Upper lobe of left lung (tissue), 6 donors: ENCODE data around the gene FAM163A. TPM values are rescaled to one million over a fixed set of nuclear protein-coding genes. Genes with fewer than 3 reads are reported as not detected.

Experiments used
- ATAC-seq, 2 donors: fragments of 200-7000 bp; cut with Tn5 transposase; one replicate each; pipeline ENCODE4 v1.9.1; 2022; ENCODE audit warnings: mild to moderate bottlenecking in 2 of 2, moderate library complexity in 2 of 2; ENCODE audit not compliant: low FRiP score in 2 of 2
- DNase-seq, 2 donors: peaks; one replicate each; pipeline ENCODE4 v3.0.0-alpha.2; 2019 to 2020
- H3K27ac ChIP-seq, 4 donors: fragments of 200-600 bp; sonication (generic); one replicate each; pipeline ENCODE4 v1.5.1; 2016 to 2019
- H3K27me3 ChIP-seq, 4 donors: fragments of 200-600 bp; sonication (generic); one replicate each; pipeline ENCODE4 v1.5.1; 2017 to 2019
- H3K36me3 ChIP-seq, 4 donors: fragments of 200-600 bp; sonication (generic); one replicate each; pipeline ENCODE4 v1.5.1; 2016 to 2019
- H3K4me1 ChIP-seq, 4 donors: fragments of 200-600 bp; sonication (generic); one replicate each; pipeline ENCODE4 v1.5.1; 2018 to 2019
- H3K4me3 ChIP-seq, 4 donors: fragments of 200-600 bp; sonication (generic); one replicate each; pipeline ENCODE4 v1.5.1; 2017 to 2019; ENCODE audit warnings: mild to moderate bottlenecking in 2 of 4, moderate library complexity in 1 of 4
- H3K9me3 ChIP-seq, 4 donors: fragments of 200-600 bp; sonication (generic); one replicate each; pipeline ENCODE4 v1.5.1; 2018 to 2019
- EP300 ChIP-seq, 4 donors: sonication (generic); formaldehyde crosslinking; IDR thresholded peaks; one replicate each; pipeline ENCODE4 v1.5.1; 2017; ENCODE audit warnings: antibody characterized with exemption in 4 of 4, control low read depth in 2 of 4
- POLR2A ChIP-seq, 4 donors: fragments of 450-650 bp; IDR thresholded peaks; one replicate each; pipeline ENCODE4 v1.5.1; 2016 to 2017; ENCODE audit warnings: antibody characterized with exemption in 4 of 4, mild to moderate bottlenecking in 2 of 4
- POLR2AphosphoS5 ChIP-seq, 2 donors: sonication (generic); formaldehyde crosslinking; IDR thresholded peaks; one replicate each; pipeline ENCODE4 v1.5.1; 2017; ENCODE audit warnings: antibody characterized with exemption in 2 of 2
- WGBS, 2 donors: methylation state at CpG; one replicate each; pipeline ENCODE4 v1.1.5; 2017 to 2018; 5-methylcytosine and 5-hydroxymethylcytosine counted together
- total RNA-seq, 6 donors: library from RNA; depleted of rRNA in 4 of 6; stranded (reverse); fragments of >200 nt in 4 of 6; gene quantifications; one replicate each; pipeline versions ENCODE4 v1.1.0 to v1.2.1, GENCODE V29; 2016 to 2021
- TF ChIP-seq, protein P1 (sequence below), 6 experiments: fragments of 450-650 bp in 4 of 6; fragments of 200-600 bp in 2 of 6; sonication (generic) in 2 of 6; IDR thresholded peaks; one replicate each; pipeline ENCODE4 v1.5.1; 2016 to 2019; ENCODE audit warnings: antibody characterized with exemption in 6 of 6
- donor health status: DM: no; HTN: no; CAD: no; lungs with moderate emphysema.
- donor health status: DM: no; HTN: yes; CAD: no; lungs with severe emphysema.

FAM163A gene
- total RNA-seq, 6 donors from 2014 or later: 0.10 TPM; not detected in 5

DNA sequence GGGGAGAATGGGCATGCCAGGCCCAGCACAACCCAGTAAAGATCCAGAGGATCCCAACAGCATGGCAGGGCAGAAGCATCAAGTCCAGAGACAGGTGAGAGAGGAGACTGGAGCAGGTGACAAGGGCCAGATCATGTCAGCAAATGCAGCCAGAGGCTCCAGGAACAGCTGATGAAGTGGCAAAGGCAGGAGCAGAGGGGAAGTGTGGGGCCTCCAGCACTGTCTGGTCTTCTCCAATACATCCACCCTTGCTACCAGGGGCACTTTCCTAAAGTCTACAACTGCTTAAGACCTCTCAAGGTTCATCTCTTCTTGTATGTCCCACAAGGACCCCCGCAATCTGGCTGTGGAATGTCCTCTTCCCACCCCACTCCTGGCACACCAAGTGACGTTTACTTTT is 17.4 kb downstream of the FAM163A start:
- no peak for ATAC-seq
- H3K4me1 ChIP-seq: no peaks in the 10 kb centered on the region
- H3K4me3 ChIP-seq: no peak overlapping the region
- no peaks in the 10 kb centered on the region for H3K9me3 ChIP-seq
- WGBS, 2 donors: 71 to 78% methylated on average over 2 of the region's 2 CpGs
- TF ChIP-seq EP300 (IDR thresholded peaks at IDR 0.05) (no peak), POLR2AphosphoS5 (IDR thresholded peaks at IDR 0.05) (no peak), POLR2A (IDR thresholded peaks at IDR 0.05) (no peak)
- no peak for DNase-seq
- no peaks in the 10 kb centered on the region for H3K27me3 ChIP-seq
- no peak overlapping the region for H3K27ac ChIP-seq
- H3K36me3 ChIP-seq: no peaks in the 10 kb centered on the region

DNA sequence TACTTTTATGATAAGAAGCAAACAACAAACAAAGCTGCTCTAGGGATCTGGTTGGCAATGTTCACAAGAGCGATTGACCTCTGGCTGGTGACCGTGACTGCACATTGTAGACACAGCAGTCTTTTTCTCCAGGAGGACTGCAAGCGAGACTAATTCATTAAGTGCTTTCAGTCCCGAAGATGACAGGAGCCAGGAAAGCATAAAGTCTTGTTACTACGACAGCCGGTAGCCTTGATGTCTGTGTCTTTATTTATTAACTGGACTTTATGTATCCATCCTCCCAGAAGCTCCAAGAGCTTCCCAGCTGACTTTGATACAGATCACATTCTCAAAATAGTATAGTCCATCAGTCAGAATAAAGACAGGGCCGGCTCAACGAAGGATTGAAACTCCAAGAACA is 18.2 kb downstream of the FAM163A start:
- ATAC-seq (no peak), DNase-seq (no peak)
- Histone ChIP-seq H3K27me3 (no peaks in the 10 kb centered on the region), H3K9me3 (no peaks in the 10 kb centered on the region), H3K4me1 (no peaks in the 10 kb centered on the region), H3K36me3 (no peaks in the 10 kb centered on the region), H3K27ac (no peak overlapping the region), H3K4me3 (no peak overlapping the region)
- no peak for TF ChIP-seq POLR2A (IDR thresholded peaks at IDR 0.05)
- TF ChIP-seq, protein P1, sequence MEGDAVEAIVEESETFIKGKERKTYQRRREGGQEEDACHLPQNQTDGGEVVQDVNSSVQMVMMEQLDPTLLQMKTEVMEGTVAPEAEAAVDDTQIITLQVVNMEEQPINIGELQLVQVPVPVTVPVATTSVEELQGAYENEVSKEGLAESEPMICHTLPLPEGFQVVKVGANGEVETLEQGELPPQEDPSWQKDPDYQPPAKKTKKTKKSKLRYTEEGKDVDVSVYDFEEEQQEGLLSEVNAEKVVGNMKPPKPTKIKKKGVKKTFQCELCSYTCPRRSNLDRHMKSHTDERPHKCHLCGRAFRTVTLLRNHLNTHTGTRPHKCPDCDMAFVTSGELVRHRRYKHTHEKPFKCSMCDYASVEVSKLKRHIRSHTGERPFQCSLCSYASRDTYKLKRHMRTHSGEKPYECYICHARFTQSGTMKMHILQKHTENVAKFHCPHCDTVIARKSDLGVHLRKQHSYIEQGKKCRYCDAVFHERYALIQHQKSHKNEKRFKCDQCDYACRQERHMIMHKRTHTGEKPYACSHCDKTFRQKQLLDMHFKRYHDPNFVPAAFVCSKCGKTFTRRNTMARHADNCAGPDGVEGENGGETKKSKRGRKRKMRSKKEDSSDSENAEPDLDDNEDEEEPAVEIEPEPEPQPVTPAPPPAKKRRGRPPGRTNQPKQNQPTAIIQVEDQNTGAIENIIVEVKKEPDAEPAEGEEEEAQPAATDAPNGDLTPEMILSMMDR (IDR thresholded peaks at IDR 0.05): no peak
- no peak for TF ChIP-seq POLR2AphosphoS5 (IDR thresholded peaks at IDR 0.05)
- no peak for TF ChIP-seq EP300 (IDR thresholded peaks at IDR 0.05)
- 46 to 54% methylated on average over 8 of the region's 8 CpGs for WGBS, 2 donors

DNA sequence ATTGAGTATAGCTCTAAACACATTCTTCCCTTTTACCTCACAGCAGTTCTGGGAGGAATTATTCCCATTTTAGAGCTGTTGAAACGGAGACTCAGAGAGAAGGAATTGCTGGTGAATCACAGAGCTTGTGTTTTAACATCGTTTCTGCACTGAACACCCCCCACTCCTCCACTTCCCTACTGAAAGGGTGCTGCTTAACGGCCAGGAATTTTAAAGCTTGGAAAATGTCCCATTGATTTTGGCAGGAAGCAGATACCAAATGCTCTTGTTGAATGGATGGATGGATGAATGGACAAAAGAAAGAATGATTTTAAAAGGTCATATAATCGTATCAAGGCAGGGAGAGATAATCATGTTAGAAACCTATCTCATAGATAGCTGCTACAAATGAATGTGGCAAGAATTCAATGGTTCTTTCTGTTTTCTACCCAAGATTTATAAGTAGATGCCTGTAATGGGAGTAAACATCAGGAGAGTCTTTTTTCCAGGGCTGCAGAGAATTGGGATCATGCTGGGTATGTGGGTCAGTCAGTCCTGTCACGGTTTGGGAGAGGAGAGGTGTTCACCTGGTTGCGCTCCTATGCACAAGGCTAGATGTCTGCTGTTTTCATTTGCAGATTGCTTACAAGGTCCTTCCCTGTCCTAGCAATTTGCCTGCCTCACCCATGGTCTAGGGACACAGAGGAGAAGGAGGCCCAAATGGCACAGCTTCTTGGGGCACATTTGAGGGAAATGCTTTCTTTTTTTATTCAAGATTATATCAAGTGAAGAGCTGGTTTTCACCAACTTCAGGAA is 19.0 kb downstream of the FAM163A start:
- no peak for ATAC-seq
- WGBS, 2 donors: 65 to 67% methylated on average over 6 of the region's 6 CpGs
- Histone ChIP-seq H3K4me3 (no peak overlapping the region), H3K9me3 (no peaks in the 10 kb centered on the region), H3K4me1 (no peaks in the 10 kb centered on the region), H3K36me3 (no peaks in the 10 kb centered on the region), H3K27me3 (no peaks in the 10 kb centered on the region), H3K27ac (no peak overlapping the region)
- no peak for TF ChIP-seq EP300 (IDR thresholded peaks at IDR 0.05)
- TF ChIP-seq POLR2AphosphoS5 (IDR thresholded peaks at IDR 0.05): no peak
- no peak for TF ChIP-seq POLR2A (IDR thresholded peaks at IDR 0.05)
- TF ChIP-seq, protein P1 (IDR thresholded peaks at IDR 0.05): no peak
- DNase-seq: no peak

DNA sequence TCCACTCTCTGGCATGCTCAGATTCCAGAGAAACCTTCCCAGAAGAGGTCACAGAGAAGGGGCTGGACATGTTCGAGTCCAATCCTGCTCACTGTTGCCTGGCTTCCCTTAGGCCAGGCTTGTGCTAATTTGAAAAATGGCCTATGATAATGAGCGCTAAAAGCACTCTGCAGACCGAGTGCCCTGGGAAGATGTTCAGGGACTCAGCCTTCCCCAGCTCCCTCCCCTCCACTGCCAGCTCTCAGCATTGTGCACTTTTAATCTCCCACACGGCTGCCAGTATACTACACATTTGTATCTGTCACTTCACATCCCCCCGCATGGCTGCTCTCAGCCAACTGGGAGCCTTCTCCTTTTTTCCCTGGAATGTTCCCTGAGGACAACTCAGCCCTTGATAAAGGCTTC is 24.1 kb downstream of the FAM163A start:
- Histone ChIP-seq H3K27ac (no peak overlapping the region), H3K27me3 (no peaks in the 10 kb centered on the region), H3K4me3 (no peak overlapping the region), H3K36me3 (no peaks in the 10 kb centered on the region), H3K9me3 (no peaks in the 10 kb centered on the region), H3K4me1 (no peaks in the 10 kb centered on the region)
- 72 to 75% methylated on average over 5 of the region's 5 CpGs for WGBS, 2 donors
- TF ChIP-seq EP300 (IDR thresholded peaks at IDR 0.05) (no peak), POLR2AphosphoS5 (IDR thresholded peaks at IDR 0.05) (no peak), POLR2A (IDR thresholded peaks at IDR 0.05) (no peak)
- TF ChIP-seq, protein P1 (IDR thresholded peaks at IDR 0.05): no peak
- ATAC-seq (no peak), DNase-seq (no peak)

DNA sequence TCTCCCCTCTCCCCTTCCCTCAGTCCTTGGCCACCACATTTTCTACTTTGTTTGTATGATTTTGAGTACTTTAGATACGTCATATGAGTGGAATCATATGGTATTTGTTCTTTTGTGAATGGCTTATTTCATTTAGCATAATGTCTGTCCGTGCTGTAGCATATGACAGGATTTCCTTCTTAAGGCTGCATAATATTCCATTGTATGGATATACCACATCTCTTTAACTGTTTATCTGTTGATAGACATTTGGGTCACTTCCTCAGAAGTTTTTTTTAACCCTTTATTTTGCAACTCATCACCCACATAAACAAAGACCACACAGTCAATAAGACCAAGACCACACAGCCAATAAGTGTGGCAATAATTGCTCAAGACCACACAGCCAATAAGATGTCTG is 24.9 kb downstream of the FAM163A start:
- TF ChIP-seq POLR2A (IDR thresholded peaks at IDR 0.05): no peak
- no peak for TF ChIP-seq POLR2AphosphoS5 (IDR thresholded peaks at IDR 0.05)
- no peak for TF ChIP-seq EP300 (IDR thresholded peaks at IDR 0.05)
- TF ChIP-seq, protein P1 (IDR thresholded peaks at IDR 0.05): no peak
- Histone ChIP-seq H3K4me3 (no peak overlapping the region), H3K36me3 (no peaks in the 10 kb centered on the region), H3K27ac (no peak overlapping the region), H3K9me3 (no peaks in the 10 kb centered on the region), H3K27me3 (no peaks in the 10 kb centered on the region), H3K4me1 (no peaks in the 10 kb centered on the region)
- DNase-seq: no peak
- no peak for ATAC-seq
- WGBS, 2 donors: 87 to 93% methylated on average over 2 of the region's 2 CpGs
